ENCODE results near the gene DIABLO. TPM values are rescaled to one million over a fixed set of nuclear protein-coding genes. Genes with fewer than 3 reads are reported as not detected.

DIABLO gene
- total and polyA plus RNA-seq, 3 experiments from 2014 or later = 63.4 to 71.8 (median 64.2) TPM

DNA sequence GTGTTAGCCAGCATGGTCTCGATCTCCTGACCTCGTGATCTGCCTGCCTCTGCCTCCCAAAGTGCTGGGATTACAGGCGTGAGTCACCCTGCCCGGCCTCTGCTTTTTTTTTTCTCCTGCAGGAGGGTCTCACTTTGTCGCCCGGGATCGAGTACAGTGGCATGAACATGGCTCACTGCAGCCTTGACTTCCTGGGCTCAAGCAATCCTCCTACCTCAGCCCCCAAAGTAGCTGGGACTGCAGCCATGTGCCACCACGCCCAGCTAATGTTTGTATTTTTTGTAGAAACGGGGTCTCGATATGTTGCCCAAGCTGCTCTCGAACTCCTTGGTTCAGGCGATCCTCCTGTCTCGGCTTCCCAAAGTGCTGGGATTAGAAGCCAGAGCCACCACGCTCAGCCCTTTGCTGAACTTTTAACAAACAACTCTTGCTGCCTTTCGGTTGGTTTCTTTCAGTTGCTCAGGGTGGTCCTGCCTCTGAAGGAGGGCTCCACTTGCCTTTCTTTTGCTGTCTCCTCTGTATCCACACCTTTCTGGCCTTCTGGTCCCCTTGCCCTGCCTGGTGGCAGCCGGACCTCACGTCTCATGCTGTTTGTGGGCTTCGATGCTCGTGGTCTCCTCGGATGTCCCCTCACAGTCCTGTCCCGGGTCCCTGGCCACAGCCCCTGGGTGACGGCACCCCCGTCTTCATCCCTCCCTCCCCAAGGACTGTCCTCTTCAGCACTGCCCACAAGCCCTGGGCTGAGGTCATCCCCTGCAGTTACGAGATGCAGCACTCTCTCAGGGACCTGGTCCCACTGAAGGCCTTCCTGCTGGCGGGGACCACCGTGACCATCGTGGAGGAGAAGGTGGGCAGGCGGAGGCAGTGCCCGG, 26.1 kb downstream of the DIABLO start:
- peaks cover 7% of the 10 kb centered on the region for H3K4me1 ChIP-seq (ENCODE audit: insufficient read depth, low read length)
- Mint-ChIP-seq H3K4me1 (peaks cover 5 to 19% (median 14%) of the 10 kb centered on the region in 3 donors), H3K27me3 (peaks cover 9 to 19% of the 10 kb centered on the region in 2 donors), H3K27ac (no peak overlapping the region), H3K9me3 (peaks cover 0 to 4% (median 0%) of the 10 kb centered on the region in 5 donors), H3K4me3 (no peak overlapping the region), H3K36me3 (peaks cover 0 to 5% (median 0%) of the 10 kb centered on the region in 3 donors)
- ChIA-PET POLR2A (no interaction called here), CTCF (no interaction called here)
- H3K4me3 ChIP-seq (ENCODE audit: low read length) = no peak overlapping the region
- H3K9me3 ChIP-seq (ENCODE audit: low read length) = peaks cover 4% of the 10 kb centered on the region
- no peak overlapping the region for H3K27ac ChIP-seq (ENCODE audit: low read depth, low read length)
- H3K27me3 ChIP-seq (ENCODE audit: insufficient read depth, low read length, poor library complexity, severe bottlenecking) = no peaks in the 10 kb centered on the region
- no peaks in the 10 kb centered on the region for H3K36me3 ChIP-seq (ENCODE audit: insufficient read depth, low read length)
- DNase-seq = no peak

DNA sequence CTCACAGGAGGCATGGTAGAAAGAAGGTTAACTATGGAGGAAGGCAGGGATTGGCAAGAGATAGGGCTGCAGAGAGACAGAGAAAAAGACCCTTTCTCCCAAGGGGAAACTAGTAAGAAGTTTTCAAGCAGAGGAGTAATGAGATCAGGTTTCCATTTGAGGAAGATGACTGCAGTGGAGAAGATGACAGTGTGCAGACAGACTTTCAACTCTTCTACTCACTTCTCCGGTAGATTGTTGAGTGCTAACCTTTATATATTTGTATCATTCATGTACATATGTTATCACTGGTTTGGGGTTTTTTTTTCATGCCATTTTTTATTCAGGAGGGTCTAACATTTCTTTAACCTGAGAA, 28.3 kb downstream of the DIABLO start:
- POLR2A ChIA-PET = no interaction called here
- CTCF ChIA-PET = no interaction called here
- Histone ChIP-seq H3K4me1 (ENCODE audit: insufficient read depth, low read length) (peaks cover 3% of the 10 kb centered on the region), H3K9me3 (ENCODE audit: low read length) (peaks cover 4% of the 10 kb centered on the region), H3K36me3 (ENCODE audit: insufficient read depth, low read length) (no peaks in the 10 kb centered on the region), H3K4me3 (ENCODE audit: low read length) (no peak overlapping the region), H3K27ac (ENCODE audit: low read depth, low read length) (peak overlapping the region; percentile 62), H3K27me3 (ENCODE audit: insufficient read depth, low read length, poor library complexity, severe bottlenecking) (no peaks in the 10 kb centered on the region)
- Mint-ChIP-seq H3K27me3 (peaks cover 9 to 21% of the 10 kb centered on the region in 2 donors), H3K27ac (peak overlapping the region in 1 of 8 donors; percentile 19), H3K36me3 (peaks cover 0 to 5% (median 0%) of the 10 kb centered on the region in 3 donors), H3K4me3 (no peak overlapping the region), H3K4me1 (peaks cover 2 to 7% (median 7%) of the 10 kb centered on the region in 3 donors), H3K9me3 (peaks cover 0 to 4% (median 0%) of the 10 kb centered on the region in 5 donors)
- no peak for DNase-seq

DNA sequence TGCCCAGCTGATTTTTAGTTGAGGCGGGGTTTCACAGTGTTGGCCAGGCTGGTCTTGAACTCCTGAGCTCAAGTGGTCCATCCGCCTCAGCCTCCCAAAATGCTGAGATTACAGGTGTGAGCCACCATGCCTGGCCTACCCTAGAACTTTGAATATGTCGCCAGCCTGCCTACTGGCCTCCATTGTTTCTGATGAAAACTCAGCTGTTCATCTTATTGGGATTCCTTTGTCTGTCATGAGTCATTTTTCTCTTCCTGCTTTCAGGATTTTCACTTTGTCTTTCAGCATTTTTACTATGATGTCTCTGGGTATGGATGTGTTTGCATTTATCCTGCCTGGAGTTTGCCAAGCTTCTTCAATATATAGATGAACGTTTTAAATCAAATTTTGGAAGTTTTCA, 30.4 kb downstream of the DIABLO start:
- Histone ChIP-seq H3K36me3 (ENCODE audit: insufficient read depth, low read length) (no peaks in the 10 kb centered on the region), H3K4me3 (ENCODE audit: low read length) (no peak overlapping the region), H3K4me1 (ENCODE audit: insufficient read depth, low read length) (no peaks in the 10 kb centered on the region), H3K9me3 (ENCODE audit: low read length) (peaks cover 4% of the 10 kb centered on the region), H3K27ac (ENCODE audit: low read depth, low read length) (no peak overlapping the region), H3K27me3 (ENCODE audit: insufficient read depth, low read length, poor library complexity, severe bottlenecking) (no peaks in the 10 kb centered on the region)
- ChIA-PET CTCF (no interaction called here), POLR2A (interaction anchor here (0.6 kb wide), 1 partner anchor 41 kb away, joined by 4 read pairs; no protein-coding TSS in a partner anchor)
- Mint-ChIP-seq H3K4me1 (peaks cover 6 to 10% (median 9%) of the 10 kb centered on the region in 3 donors), H3K9me3 (peaks cover 0 to 4% (median 0%) of the 10 kb centered on the region in 5 donors), H3K4me3 (no peak overlapping the region), H3K36me3 (peaks cover 0 to 5% (median 0%) of the 10 kb centered on the region in 3 donors), H3K27me3 (peaks cover 10 to 26% of the 10 kb centered on the region in 2 donors), H3K27ac (no peak overlapping the region)
- no peak for DNase-seq

DNA sequence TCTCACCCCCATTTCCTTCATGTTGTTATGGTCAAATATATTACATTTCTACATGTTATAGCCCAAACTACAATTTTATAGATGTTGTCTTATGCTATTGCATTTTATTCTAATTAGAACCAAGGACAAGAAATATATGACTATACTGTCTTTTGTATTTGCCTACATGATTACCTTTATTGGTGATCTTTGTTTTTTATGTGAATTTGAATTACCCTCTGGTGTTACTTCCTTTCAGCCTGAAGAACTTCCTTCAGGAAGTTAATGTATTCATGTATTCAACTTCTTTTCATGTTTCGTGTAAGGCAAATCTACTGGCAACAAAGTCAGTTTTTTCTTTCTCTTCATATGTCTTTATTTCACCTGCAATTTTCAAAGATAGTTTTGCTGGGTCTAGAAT, 31.0 kb downstream of the DIABLO start:
- ChIA-PET POLR2A (no interaction called here), CTCF (interaction anchor here (3.1 kb wide), 1 partner anchor 141 kb away, joined by 9 read pairs; no protein-coding TSS in a partner anchor)
- H3K27ac ChIP-seq (ENCODE audit: low read depth, low read length) = no peak overlapping the region
- Mint-ChIP-seq H3K9me3 (peaks cover 0 to 4% (median 0%) of the 10 kb centered on the region in 5 donors), H3K27ac (no peak overlapping the region), H3K27me3 (peaks cover 10 to 23% of the 10 kb centered on the region in 2 donors), H3K4me3 (no peak overlapping the region), H3K4me1 (peaks cover 6 to 10% (median 9%) of the 10 kb centered on the region in 3 donors), H3K36me3 (peaks cover 0 to 5% (median 0%) of the 10 kb centered on the region in 3 donors)
- no peaks in the 10 kb centered on the region for H3K4me1 ChIP-seq (ENCODE audit: insufficient read depth, low read length)
- H3K4me3 ChIP-seq (ENCODE audit: low read length) = no peak overlapping the region
- peaks cover 4% of the 10 kb centered on the region for H3K9me3 ChIP-seq (ENCODE audit: low read length)
- DNase-seq = no peak
- H3K27me3 ChIP-seq (ENCODE audit: insufficient read depth, low read length, poor library complexity, severe bottlenecking) = no peaks in the 10 kb centered on the region
- no peaks in the 10 kb centered on the region for H3K36me3 ChIP-seq (ENCODE audit: insufficient read depth, low read length)

DNA sequence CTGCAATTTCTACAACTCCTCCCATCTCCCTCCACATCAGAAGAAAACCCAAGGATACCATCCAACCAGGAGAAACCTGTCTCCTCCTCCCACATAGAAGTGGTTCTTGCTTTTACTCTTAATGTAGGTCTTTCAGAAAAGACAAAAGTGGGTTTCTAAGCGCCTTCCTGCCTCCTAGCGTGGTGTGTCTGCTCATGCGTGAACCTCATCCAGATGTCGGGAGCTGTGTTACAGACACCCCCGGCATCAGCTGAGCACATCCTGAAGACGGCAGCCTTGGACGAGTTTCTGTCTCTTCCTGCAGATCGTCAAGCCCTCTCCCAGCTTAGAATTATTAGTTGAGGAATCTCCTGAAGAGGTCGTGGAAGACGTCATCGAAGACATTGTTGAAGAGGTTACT, 33.4 kb downstream of the DIABLO start:
- H3K4me3 ChIP-seq (ENCODE audit: low read length) = no peak overlapping the region

DNA sequence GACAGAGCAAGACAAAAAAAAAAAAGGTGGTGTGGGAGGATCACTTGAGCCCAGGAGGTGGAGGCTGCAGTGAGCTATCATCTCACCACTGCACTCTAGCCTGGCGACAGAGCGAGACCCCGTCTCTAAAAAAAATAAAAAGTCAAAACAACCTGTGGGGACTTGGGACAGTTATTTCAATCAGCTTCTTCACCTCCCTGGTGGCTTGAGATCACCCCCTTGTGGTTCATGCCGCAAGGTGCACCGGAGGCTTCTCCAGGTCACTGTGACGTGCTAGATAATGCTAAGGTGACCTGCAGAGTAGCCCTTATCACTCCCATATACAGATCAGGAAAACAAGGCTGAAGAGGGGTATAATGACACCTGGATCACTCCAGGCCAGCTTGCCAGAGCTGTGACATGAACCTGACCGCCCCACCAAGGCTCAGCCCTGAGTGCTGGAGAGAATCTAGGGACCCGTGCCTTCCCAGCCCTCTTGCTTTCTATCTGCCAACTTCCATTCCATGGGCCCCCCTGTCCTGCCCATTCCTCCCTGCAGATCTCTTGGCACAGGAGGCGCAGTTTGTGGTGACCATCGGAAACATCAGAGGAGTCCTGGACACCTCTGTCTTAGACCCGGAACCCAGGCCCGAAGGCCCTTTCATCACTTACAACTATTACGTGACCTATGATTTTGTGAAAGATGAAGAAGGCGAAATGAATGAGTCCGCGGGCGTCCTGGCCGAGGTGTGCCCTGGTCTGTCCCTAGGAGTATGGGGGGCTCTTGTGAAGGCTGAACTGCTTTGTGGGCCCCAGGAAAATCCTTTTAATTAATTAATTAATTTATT, 34.8 kb downstream of the DIABLO start:
- Mint-ChIP-seq H3K36me3 (peaks cover 0 to 5% (median 0%) of the 10 kb centered on the region in 3 donors), H3K4me3 (no peak overlapping the region), H3K9me3 (peaks cover 0 to 4% (median 0%) of the 10 kb centered on the region in 5 donors), H3K27me3 (peaks cover 3 to 6% of the 10 kb centered on the region in 2 donors), H3K4me1 (peaks cover 3 to 6% (median 6%) of the 10 kb centered on the region in 3 donors), H3K27ac (no peak overlapping the region)
- peak; percentile 52 to 77 (median 57) for DNase-seq
- Histone ChIP-seq H3K36me3 (ENCODE audit: insufficient read depth, low read length) (no peaks in the 10 kb centered on the region), H3K4me1 (ENCODE audit: insufficient read depth, low read length) (no peaks in the 10 kb centered on the region), H3K9me3 (ENCODE audit: low read length) (peaks cover 4% of the 10 kb centered on the region), H3K27me3 (ENCODE audit: insufficient read depth, low read length, poor library complexity, severe bottlenecking) (no peaks in the 10 kb centered on the region), H3K4me3 (ENCODE audit: low read length) (no peak overlapping the region), H3K27ac (ENCODE audit: low read depth, low read length) (no peak overlapping the region)
- CTCF ChIA-PET = interaction anchor here (0.6 to 1.8 kb wide), 12 partner anchors 9 to 273 kb away, joined by 3 to 9 read pairs (median 4); partner anchors contain the start of genes B3GNT4 and CFAP251
- POLR2A ChIA-PET = interaction anchor here (0.5 to 0.7 kb wide), 2 partner anchors 12 to 327 kb away, joined by 4 to 5 read pairs; no protein-coding TSS in a partner anchor

More for the DNA sequence above, 33.4 kb downstream of the DIABLO start:
- Histone ChIP-seq H3K27ac (ENCODE audit: low read depth, low read length) (no peak overlapping the region), H3K9me3 (ENCODE audit: low read length) (peaks cover 4% of the 10 kb centered on the region), H3K4me1 (ENCODE audit: insufficient read depth, low read length) (no peaks in the 10 kb centered on the region), H3K36me3 (ENCODE audit: insufficient read depth, low read length) (no peaks in the 10 kb centered on the region), H3K27me3 (ENCODE audit: insufficient read depth, low read length, poor library complexity, severe bottlenecking) (no peaks in the 10 kb centered on the region)
- ChIA-PET CTCF (interaction anchor here (3.1 kb wide), 1 partner anchor 138 kb away, joined by 9 read pairs; no protein-coding TSS in a partner anchor), POLR2A (no interaction called here)
- Mint-ChIP-seq H3K9me3 (peaks cover 0 to 4% (median 0%) of the 10 kb centered on the region in 5 donors), H3K4me1 (peaks cover 5 to 8% (median 8%) of the 10 kb centered on the region in 3 donors), H3K27ac (no peak overlapping the region), H3K27me3 (peaks cover 10 to 12% of the 10 kb centered on the region in 2 donors), H3K4me3 (no peak overlapping the region), H3K36me3 (peaks cover 0 to 5% (median 0%) of the 10 kb centered on the region in 3 donors)
- DNase-seq = no peak

DNA sequence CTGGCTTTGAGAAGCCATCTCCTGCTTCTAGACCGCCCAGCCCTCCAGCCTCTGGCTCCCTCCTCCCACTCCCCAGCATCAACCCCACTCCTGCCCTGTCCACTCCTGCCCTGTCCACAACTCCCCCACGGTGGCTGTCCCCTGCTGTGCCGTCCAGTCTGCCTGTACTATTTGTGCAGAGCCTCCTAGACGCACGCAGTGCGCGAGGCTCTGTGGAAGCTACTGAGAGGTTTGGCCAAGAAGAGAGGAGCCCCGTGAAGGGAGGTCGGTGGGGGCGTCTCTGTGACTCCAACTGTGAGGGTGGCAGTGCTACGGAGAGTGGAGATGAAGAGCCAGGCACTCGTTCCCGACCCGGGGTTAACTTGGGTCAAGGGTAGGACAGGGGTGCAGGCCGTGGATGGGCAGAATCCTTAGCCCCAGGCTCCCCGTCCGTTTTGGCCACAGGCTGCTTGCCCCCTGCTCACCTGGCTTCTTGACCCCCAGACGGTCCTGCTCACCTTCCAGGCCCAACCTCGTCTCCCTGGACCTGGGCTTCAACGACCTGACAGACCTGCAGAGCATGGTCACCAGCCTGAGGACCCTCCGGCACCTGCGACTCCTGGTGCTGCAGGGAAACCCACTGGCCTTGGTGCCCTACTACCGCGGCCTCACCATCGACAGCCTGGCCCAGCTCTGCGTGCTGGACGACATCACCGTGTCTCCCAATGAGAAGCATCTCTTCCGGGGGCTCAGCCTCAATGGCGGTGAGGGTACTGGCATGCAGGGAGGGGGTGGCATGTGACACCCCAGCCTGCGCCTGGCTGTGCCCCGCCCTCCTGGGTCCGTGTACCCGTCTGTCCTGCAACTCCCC, 36.0 kb downstream of the DIABLO start:
- no peak overlapping the region for H3K27ac Mint-ChIP-seq
- peaks cover 3 to 6% of the 10 kb centered on the region in 2 donors for H3K27me3 Mint-ChIP-seq
- H3K4me1 Mint-ChIP-seq = peaks cover 3 to 6% (median 6%) of the 10 kb centered on the region in 3 donors
- Histone ChIP-seq H3K27me3 (ENCODE audit: insufficient read depth, low read length, poor library complexity, severe bottlenecking) (no peaks in the 10 kb centered on the region), H3K4me1 (ENCODE audit: insufficient read depth, low read length) (no peaks in the 10 kb centered on the region), H3K9me3 (ENCODE audit: low read length) (no peaks in the 10 kb centered on the region), H3K27ac (ENCODE audit: low read depth, low read length) (no peak overlapping the region), H3K4me3 (ENCODE audit: low read length) (no peak overlapping the region), H3K36me3 (ENCODE audit: insufficient read depth, low read length) (no peaks in the 10 kb centered on the region)
- no peak overlapping the region for H3K4me3 Mint-ChIP-seq
- CTCF ChIA-PET = interaction anchor here (1.0 to 1.4 kb wide), 6 partner anchors 12 to 135 kb away, joined by 3 to 6 read pairs (median 4); partner anchors contain the start of gene B3GNT4
- H3K9me3 Mint-ChIP-seq = no peaks in the 10 kb centered on the region
- H3K36me3 Mint-ChIP-seq = no peaks in the 10 kb centered on the region
- no peak for DNase-seq
- POLR2A ChIA-PET = interaction anchor here (0.7 kb wide), 1 partner anchor 10 kb away, joined by 4 read pairs; no protein-coding TSS in a partner anchor

Measured in CD8-positive, alpha-beta memory T cell (primary cell).